GM19397 (cell line): ENCODE measurements around the gene MEN1.

ENCODE experiments used
- ATAC-seq: cut with Tn5 transposase; IDR thresholded peaks from one replicate; pipeline ENCODE4 v1.9.1; 2021; ENCODE audit warnings: mild to moderate bottlenecking, moderate library complexity; ENCODE audit not compliant: unreplicated experiment

The MEN1 gene

DNA sequence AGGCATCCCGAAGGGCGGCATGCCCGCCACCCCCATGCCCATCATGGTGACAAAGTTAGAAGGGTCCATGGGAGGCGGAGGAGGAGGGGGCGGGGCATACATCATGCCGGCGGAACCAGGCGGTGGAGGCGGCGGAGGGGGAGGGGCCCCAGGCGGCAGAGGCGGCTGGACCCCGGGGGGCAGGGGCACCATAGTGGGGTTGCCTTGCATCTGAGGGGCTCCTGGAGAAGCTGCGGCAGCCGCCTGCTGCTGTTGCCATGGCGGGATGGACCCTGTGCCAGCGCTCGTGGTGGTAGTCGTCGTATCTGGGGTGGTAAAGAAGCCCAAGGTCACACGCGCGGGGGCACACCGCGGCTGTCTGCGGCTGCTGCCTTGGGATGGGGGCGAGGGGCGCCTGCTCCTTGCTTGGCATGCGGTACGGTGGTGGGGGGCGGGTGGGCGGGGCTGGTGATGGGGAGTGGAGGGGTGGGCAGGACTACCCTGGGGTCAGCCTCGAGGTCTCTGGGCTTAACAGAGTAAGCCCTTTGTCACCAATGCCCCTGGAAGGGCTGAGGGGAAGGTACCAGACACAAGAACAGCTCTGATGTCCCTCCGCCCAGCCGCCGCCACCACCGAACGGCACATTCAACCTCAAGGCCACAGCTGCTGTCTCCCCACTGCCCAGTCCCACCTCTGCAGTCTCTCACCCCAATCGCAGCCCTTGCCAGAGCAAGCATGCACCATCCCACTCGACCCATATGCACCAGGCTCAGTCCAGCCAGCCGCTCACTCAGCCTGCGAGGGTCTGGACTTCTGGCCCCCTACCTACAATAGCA is 44.3 kb downstream of the MEN1 start:
- ATAC-seq: no peak

DNA sequence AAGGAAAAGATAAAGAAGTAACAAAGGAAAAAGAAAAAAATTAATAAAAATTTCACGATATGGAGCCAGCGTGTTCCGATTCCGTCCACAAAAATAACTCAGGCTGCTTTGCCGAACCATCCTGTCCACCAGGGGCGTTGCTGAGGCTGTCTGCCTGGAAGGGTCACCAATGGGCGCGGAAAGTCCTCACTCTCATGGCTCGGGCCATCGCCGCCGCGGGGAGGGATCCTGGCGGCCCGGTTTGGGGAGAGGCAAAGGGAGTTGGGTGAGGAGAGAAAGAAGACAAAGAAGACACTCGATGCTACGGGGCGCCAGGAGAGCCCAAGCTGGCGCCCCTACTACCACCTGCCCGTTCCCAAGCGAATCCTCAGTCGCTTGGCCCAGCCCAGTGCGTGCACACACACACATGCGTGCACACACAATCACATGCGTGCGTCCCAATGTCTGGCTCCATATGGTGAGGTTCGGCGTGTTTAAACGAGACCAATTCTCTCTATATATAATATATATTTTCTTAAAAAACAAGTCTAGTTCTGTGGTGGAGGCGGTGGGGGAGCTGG is 45.0 kb downstream of the MEN1 start:
- ATAC-seq: no peak

DNA sequence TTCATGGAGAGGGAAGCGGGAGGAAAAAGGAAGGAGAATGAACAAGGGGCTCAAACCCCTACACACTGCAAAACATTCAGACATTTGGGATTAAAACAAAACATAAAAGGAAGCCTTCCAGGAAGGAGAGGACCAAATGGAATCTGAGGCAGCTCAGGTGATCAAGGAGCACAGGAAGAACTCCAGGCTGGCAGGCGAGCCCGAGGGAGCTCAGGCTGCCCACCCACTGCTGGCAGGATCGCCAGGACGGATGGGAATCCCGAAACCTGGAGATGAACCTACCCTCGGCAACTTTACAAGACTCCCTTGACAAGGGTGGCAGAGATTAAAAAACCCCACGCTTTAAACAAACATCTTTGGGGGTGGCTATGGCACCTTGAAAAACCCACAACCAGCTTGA is 45.6 kb downstream of the MEN1 start:
- ATAC-seq: no peak

DNA sequence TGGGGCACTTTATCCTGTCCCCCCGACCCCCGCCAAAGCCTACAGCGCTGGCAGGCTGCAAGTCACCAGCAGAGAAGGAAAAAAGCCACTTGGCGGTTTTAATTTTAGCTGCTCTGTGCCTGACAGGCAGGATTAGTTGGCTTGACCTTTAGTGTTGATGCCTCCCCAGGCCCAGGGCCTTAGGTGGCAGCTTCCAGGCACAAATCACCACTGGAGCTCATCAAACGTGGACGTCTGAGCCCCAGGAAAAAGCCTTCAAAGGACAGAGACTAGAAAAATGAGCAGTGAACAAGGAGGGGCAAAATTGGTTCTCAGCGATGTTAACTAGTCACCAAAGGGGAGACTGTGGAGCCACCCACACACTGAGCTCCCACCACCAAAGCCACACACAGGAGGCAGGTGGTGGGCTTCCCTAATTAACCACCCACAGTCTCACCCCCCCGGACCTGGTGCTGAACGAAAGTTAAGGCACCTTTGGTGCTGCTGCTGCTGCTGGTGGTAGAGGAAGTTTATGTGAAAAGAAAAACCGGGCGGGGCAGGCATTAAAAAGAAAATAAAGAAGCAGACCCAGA is 46.2 kb downstream of the MEN1 start:
- ATAC-seq: no peak

DNA sequence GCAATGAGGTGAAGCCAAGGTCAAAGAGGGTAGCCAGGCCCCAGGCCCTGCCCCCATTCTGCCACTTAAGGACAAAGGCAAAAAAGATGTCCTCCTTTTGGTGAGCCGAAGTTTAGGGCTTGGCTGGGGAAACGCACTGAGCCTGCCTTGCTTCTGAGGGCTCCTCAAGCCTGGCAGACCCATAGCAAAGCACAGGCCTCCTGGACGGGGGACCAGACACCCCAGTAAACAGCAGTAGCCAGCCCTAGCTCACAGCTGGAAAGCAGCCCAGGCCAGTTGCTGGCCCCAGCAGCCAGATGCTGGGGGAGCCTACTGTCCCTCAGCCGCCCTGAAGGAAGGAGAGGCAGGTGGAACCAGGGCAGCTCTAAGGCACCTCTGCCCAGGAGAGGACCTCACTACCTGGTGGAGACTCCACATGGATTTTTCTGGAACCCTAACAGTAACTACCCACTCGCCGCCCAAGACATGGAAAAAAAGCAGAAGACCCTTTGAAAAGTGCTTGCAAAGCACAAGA is 46.8 kb downstream of the MEN1 start:
- no peak for ATAC-seq

DNA sequence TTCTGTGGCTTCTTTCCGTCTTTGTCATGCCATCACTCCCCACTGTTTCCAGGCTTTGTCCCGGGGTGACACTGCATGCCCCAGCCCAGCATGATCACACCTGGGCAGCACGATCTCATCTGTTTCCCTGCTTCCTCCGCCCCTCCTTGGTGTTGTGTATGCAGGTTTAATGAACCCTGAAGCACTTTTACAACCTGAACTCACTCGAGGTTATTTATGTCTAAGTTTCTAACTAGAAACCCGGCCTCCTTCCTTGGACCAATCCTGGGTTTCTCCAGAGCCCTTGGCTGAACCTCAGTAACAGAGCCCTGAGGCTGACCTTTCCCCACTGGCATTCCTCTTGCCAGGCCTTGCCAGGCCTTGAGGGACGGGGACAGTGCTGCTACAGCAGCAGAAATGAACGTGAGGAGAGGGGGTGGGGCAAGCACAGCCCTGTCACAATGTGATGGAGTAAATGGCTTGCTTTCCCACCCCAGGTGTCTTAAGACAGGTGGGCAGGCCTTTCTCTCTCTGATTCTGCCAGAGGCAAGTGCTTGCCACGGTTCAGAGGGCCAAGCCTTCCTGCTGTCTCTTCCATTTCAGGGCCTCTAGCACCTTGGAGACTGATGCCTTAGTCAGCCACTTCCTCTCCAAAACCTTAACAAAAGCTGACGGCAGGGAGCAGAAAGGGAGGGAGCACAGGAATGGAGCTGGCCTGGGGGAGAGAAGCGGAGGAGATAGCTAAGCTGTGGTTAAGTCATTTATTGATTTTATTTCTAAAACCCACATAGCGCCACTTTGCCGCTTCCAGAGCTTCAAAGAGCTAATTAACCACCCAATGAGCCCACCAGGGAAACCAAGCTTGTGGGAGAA is 47.5 kb downstream of the MEN1 start:
- no peak for ATAC-seq

DNA sequence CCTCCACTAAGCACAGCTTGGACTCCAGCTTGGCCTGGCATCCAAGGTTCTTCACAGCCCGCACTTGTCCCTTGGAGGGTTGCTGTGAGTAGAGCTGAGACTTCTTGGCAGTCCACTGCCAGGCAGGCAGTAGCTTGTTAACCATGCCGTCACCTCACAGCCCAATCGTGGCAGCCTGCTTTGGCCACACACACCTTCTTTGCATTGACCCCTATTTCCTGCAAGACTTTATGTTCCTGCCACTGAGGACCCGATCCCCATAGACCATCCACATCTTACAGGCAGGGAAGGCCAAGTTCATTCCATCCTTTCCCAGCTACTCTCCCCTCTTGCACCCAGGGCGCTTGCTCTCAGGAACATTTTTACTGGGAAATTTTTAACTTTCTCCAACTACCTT is 48.1 kb downstream of the MEN1 start:
- ATAC-seq: no peak

DNA sequence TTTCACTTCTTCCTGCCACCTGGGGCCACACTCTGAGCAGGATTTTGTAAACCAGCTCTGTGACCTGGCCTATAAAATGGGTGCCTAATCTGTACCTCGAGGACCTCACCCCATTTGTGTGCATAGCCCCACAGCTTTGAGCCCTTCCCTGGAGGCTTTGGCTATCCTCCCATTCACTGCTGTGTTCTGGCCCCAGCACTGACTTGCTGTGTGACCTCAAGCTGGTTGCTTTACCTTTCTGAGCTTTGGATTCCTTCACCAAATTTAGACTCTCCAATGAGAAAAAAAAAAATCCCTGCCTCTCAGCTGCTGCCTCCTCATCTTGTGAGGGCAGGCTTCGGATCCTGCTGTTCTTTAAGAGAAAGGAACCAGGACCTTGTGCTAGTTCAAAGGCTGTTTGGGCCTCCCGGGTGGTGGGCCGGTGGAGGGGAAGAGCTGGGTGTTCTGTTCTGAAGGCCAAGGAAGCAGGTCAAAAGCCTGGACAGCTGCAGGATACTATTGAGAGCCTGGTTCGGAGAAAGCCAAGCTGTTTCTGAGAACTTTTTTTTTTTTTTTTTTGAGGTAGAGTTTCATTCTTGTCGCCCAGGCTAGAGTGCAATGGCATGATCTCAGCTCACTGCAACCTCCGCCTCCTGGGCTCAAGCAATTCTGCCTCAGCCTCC is 49.5 kb downstream of the MEN1 start:
- no peak for ATAC-seq

DNA sequence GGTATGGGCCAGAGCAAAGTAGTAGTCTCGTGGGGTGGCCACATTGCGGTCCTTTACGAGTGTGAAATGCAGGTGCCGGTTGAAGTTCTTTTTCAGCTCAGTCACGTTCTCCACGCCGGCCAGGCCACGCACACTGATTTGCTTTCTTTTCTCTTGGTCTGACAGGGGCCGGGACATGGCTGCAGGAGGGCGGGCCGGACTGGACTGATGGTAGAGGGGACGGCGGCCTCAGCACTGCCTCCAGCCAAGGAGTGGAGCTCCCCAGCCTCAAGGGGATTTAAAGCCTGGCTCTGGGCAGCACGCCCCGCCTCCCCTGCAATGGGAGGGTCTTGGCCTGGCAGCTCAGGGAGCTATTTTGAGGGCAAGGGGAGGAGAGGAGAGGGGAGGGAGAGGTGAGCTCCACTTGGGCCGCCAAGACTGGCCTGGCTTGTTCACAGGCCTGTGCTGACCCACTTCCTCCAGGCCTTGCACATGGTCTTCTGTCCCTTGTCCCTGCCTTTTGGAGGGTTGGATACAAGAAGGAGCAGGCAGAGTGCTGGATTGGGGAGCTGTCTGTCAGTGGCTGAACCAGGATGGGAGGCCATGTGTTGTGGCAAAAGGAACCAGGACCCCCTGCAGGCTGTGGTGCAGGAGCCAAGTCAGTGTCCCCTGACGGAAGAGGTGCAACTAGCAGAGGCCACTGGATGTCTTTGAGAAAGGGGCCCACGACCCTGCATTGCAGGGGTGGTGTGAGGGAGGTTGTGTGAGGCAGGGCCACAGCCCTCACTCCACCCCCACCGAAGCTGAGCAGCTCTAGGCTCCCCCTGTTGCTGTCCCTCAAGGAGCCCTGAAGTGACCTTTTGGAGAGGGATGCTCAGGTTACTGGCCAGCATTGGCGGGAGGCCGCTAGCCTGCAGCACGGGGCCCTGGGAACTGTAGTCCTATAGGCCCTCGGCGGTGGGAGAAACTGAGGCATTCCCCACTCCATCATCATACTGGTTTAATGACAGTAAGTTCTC is 50.3 kb downstream of the MEN1 start, which contains the start of gene PYGM:
PYGM (minus strand) TSS at position 253 of the 998 bp plus-strand sequence; CDS start at position 177, 76 bp downstream.
- no peak for ATAC-seq

DNA sequence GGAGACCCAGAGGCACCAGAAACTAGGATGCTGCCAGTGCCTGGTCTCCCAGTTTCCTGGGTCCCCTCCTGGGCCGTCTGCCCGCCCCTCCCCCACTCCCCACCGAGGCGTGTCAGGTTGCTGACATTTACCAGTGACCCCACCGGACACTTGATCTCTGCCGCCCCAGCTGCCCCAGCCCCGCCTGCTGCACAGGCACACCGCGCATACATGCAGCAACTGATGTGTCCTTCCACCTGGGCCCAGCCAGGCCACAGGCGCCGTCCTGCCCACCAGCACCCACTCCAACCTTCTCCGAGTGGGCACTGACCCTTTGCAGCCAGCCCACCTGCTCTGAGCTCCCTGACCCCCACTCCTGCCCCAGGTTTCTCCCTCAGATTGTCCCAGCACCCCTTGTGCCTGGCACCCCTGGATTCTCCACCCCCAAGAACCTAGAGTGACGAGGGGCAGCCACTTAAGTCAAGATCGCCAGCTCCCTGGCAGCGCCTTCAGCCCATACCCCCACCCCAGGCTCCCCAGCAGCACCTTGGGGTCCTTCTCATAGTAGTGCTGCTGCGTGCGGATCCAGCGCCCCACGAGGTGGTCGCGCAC is 51.1 kb downstream of the MEN1 start:
- no peak for ATAC-seq

DNA sequence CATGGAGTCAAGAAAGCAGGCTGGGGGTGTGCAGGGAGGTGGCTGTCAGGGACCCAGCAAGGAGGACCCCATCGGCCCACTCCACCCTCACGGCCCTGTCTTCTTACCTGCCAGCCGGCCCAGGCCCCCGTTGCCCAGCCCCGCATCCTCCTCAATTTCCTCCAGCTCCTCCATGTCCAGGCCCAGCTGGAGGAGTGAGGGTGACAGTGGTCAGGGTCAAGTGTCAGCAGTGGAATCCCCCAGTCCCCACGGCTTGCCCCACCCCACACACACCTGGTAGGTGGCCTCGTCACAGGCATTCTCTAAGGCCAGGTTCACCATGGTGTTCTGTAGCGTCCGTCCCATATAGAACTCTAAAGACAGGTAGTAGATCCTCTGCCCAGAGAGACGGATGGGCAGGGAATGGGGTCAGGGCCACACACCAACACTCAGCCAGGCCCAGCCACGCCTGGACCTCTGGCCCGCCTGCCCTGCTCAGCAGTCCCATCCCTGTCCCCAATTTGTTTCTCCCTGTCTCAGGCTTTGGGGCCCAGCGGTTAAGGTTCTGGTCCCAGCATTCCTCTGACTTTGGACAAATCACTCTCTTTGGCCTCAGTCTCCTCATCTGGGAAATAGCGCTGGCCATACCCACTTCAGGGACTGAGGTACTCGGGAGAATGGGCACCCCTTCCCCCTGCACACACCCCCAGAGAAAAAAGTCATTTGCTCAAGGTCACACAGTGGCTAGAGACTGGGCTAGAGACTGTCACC is 51.8 kb downstream of the MEN1 start:
- no peak for ATAC-seq

DNA sequence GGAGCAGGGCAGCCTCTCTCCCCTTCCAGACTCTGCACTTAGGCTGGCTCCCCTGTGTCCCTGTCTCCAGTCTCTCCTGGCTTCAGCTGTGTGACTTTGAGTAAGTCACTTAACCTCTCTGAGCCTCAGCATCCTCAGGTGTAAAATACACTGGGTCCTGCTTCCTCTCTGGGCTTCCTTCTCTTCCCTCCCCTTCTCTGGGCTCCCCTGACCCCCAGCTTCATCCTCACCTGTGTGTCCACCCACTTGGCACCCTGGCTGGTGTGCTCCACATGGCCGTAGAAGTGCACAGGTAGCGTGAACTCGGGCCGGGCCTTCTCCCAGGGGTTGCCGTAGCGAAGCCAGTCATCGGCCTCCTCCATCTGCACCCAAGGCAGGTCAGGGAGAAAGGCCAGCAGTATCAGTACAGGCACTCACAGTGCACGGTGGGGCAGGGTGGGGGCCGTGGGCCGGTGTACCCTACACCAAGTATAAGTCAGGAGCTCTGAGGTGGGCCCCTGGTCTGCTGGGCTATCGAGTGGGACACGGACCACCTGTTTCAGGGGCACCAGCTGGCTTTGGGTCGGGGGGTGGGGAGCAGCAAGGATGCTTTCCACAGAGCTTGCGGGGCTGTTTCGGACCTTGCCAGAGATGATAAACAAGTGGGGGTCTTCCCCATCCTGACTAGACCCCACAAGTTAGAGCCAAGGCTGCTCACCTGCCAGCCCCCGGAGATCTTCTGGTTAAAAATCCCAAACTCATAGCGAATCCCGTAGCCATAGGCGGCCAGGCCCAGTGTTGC is 52.6 kb downstream of the MEN1 start:
- no peak for ATAC-seq

DNA sequence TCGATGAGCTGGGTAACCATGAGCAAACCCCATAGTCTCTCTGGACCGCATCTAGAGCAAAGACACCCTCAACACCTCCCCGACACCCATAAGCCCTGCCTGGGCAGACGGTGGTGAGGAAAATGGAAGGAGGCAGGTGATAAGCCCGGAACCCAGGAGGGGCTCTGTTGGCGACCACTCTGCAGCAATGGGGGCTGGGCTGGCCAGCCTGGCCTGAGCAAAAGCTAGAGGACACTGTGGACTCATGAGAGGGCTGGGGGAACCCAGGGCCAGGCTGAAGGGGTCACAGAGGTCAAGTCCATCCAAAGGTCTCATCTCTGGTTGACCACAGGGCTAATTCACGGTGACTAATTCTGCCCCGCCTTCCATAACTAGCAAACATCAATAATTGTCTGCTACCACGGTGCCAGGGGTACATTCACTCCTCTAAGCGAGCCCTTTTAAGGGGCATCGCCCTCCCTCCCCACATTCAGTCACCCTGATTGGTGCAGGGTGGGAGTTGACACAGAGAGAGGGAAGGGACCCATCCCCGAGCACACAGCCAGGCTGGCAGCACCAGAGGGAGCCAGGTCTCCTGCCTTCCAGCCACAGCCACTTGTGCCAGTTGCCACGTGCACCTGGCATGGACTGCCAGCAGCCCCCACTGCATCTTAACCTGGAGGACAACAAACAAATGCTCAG is 54.5 kb downstream of the MEN1 start:
- ATAC-seq: no peak

DNA sequence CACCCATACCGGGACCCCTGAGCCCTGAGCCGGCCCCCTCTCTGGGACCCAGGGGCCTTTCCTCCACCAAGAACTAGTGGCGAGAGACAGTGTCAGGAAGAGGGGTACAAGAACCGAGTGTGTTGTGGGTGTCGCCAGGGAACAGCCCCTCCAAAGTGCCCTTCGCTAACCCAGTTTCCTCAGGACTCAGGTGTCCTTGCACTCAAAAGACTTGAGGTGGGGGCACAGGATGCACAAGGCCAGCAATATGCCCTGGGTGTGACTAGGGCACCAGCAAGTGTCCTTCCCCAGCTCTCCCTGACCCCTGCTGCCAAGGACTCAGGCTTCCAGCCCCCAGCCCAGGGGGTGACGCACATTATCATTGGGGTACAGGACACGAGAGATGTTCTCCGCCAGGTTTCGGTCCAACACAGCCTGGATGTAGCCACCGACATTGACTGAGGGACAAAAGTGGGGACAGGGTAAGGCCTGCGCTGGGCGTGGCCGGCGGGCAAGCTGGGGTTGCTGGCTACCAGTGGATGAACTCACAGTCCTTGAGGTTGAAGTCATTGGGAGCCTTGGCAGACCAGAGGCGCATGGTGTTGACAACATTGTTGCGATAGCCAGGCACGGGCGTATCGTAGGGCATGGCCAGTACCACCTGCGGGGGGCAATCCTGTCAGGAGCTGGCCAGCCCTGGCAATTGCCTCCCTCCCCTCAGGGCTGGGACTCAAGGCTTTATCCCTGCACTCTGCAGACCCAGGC is 55.3 kb downstream of the MEN1 start:
- ATAC-seq: no peak

DNA sequence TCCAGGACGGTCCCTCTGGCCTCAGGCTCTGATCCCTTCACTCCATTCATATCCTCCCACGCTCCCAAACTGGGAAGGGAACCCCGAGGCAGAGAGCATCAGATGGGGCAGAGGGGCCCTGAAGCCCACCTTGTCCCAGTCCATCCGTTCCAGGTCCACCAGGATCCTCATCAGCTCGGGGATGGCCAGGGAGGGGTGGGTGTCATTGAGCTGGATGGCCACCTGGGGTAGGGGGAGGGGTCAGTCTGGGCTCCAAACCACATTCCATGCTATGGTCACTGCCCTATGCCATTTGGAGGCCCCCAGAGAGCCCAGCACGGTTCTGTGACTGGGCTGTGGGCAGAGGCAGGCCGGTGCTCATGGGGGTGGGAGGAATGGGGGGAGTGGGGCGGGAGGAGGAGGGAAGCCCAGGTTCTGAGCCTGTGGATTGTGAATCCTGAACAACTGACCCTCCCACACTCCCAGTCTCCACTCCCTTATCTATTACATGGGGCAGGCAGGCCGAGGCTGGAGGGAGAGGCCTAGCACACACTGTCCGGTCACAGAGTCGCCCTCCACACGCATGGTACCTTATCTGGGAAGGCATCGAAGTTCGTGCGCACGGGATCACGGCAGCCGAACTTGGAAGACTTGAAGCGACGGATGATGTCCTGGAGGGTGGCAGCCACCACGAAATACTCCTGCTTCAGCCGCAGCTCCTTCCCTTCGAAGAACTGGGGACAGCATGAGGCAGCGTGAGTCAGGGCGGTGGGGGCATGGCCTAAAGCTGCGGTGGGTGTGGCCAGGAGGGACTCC is 56.0 kb downstream of the MEN1 start:
- no peak for ATAC-seq
